ENCODE measurements around the gene DHRSX.

DHRSX gene

GRCh38 chrX:2416851-2417604 lies 83.7 kb downstream of the DHRSX start (continued):
- TF ChIP-seq, protein P1, sequence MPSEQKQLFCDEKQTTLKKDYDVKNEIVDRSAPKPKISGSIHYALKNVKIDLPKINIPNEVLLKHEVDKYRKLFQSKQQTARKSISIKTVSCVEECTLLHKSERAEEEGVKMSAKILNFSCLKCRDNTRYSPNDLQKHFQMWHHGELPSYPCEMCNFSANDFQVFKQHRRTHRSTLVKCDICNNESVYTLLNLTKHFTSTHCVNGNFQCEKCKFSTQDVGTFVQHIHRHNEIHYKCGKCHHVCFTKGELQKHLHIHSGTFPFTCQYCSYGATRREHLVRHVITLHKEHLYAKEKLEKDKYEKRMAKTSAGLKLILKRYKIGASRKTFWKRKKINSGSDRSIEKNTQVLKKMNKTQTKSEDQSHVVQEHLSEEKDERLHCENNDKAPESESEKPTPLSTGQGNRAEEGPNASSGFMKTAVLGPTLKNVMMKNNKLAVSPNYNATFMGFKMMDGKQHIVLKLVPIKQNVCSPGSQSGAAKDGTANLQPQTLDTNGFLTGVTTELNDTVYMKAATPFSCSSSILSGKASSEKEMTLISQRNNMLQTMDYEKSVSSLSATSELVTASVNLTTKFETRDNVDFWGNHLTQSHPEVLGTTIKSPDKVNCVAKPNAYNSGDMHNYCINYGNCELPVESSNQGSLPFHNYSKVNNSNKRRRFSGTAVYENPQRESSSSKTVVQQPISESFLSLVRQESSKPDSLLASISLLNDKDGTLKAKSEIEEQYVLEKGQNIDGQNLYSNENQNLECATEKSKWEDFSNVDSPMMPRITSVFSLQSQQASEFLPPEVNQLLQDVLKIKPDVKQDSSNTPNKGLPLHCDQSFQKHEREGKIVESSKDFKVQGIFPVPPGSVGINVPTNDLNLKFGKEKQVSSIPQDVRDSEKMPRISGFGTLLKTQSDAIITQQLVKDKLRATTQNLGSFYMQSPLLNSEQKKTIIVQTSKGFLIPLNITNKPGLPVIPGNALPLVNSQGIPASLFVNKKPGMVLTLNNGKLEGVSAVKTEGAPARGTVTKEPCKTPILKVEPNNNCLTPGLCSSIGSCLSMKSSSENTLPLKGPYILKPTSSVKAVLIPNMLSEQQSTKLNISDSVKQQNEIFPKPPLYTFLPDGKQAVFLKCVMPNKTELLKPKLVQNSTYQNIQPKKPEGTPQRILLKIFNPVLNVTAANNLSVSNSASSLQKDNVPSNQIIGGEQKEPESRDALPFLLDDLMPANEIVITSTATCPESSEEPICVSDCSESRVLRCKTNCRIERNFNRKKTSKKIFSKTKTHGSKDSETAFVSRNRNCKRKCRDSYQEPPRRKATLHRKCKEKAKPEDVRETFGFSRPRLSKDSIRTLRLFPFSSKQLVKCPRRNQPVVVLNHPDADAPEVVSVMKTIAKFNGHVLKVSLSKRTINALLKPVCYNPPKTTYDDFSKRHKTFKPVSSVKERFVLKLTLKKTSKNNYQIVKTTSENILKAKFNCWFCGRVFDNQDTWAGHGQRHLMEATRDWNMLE (tag by site-specific recombination; conservative IDR thresholded peaks at IDR 0.05; ENCODE audit: low read depth): no peak
- TF ChIP-seq ZNF248 (tag by site-specific recombination; IDR thresholded peaks at IDR 0.05) (no peak), ZNF449 (tag by site-specific recombination; IDR thresholded peaks at IDR 0.05) (no peak), ZNF114 (tag by site-specific recombination; IDR thresholded peaks at IDR 0.05) (0 out of 2 replicates have a peak, but pooled peaks have one; percentile 33), ZNF530 (tag by site-specific recombination; IDR thresholded peaks at IDR 0.05; ENCODE audit: low read depth) (no peak), ZNF549 (tag by site-specific recombination; IDR thresholded peaks at IDR 0.05) (no peak), ZNF585B (tag by site-specific recombination; IDR thresholded peaks at IDR 0.05) (no peak), TSHZ1 (tag by site-specific recombination; IDR thresholded peaks at IDR 0.05; ENCODE audit: borderline replicate concordance) (peak; percentile 50; the same call in 1 of the 2 replicates), ZNF146 (tag by site-specific recombination; IDR thresholded peaks at IDR 0.05) (peak; percentile 25; the same call in 1 of the 2 replicates), RBAK (tag by site-specific recombination; IDR thresholded peaks at IDR 0.05) (no peak), ZNF416 (tag by site-specific recombination; IDR thresholded peaks at IDR 0.05) (no peak), HOXD13 (CRISPR knock-in tag; IDR thresholded peaks at IDR 0.05; ENCODE audit: borderline replicate concordance) (no peak), ZNF621 (tag by site-specific recombination; IDR thresholded peaks at IDR 0.05) (no peak), ZNF155 (tag by site-specific recombination; IDR thresholded peaks at IDR 0.05) (no peak)
- TF ChIP-seq, protein P2, sequence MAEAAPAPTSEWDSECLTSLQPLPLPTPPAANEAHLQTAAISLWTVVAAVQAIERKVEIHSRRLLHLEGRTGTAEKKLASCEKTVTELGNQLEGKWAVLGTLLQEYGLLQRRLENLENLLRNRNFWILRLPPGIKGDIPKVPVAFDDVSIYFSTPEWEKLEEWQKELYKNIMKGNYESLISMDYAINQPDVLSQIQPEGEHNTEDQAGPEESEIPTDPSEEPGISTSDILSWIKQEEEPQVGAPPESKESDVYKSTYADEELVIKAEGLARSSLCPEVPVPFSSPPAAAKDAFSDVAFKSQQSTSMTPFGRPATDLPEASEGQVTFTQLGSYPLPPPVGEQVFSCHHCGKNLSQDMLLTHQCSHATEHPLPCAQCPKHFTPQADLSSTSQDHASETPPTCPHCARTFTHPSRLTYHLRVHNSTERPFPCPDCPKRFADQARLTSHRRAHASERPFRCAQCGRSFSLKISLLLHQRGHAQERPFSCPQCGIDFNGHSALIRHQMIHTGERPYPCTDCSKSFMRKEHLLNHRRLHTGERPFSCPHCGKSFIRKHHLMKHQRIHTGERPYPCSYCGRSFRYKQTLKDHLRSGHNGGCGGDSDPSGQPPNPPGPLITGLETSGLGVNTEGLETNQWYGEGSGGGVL (tag by site-specific recombination; IDR thresholded peaks at IDR 0.05): peak; percentile 55; the same call in 1 of the 2 replicates
- TF ChIP-seq, protein P3, sequence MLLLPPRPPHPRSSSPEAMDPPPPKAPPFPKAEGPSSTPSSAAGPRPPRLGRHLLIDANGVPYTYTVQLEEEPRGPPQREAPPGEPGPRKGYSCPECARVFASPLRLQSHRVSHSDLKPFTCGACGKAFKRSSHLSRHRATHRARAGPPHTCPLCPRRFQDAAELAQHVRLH (tag by site-specific recombination; IDR thresholded peaks at IDR 0.05): no peak
- TF ChIP-seq, protein P4, sequence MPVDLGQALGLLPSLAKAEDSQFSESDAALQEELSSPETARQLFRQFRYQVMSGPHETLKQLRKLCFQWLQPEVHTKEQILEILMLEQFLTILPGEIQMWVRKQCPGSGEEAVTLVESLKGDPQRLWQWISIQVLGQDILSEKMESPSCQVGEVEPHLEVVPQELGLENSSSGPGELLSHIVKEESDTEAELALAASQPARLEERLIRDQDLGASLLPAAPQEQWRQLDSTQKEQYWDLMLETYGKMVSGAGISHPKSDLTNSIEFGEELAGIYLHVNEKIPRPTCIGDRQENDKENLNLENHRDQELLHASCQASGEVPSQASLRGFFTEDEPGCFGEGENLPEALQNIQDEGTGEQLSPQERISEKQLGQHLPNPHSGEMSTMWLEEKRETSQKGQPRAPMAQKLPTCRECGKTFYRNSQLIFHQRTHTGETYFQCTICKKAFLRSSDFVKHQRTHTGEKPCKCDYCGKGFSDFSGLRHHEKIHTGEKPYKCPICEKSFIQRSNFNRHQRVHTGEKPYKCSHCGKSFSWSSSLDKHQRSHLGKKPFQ (tag by site-specific recombination; IDR thresholded peaks at IDR 0.05): no peak

Measured in HEK293 (cell line).